ENCODE measurements around the gene ECHDC3. TPM values are rescaled to one million over a fixed set of nuclear protein-coding genes. Genes with fewer than 3 reads are reported as not detected.

Gene ECHDC3
- total and polyA plus RNA-seq, 2 donors (not counting 3 experiments of a cell fraction or from before 2014, with no cell fraction given), result 6.0 to 7.3 TPM

DNA sequence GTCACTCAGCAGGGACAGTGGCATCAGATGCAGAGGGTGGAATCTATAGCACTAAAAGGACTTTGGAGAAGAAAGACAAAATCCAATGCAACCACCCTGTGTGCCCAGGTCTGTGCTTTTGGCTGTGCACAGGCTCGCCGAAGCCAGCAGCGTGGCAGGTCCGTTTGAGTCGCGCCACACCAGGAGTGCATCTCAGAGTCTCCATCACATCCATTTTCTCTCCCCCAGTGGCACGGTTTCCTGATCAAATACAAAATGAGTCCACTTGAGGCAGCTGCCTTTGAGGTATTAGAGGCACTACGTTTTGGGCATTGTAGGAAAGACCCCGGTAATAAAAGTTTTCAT, 57.5 kb downstream of the ECHDC3 start:
- Histone ChIP-seq H3K9me1 (replicated peaks; ENCODE audit: control insufficient read depth, extremely low read depth, insufficient read depth, low read length) (no peaks in the 10 kb centered on the region), H3K27ac (ENCODE audit: insufficient read depth, low read depth, low read length) (no peak overlapping the region), H3K9ac (replicated peaks; ENCODE audit: extremely low read depth, insufficient read depth, low read length) (no peak overlapping the region), H3K79me2 (ENCODE audit: control insufficient read depth, insufficient read depth, low read length) (no peaks in the 10 kb centered on the region), H3K4me1 (ENCODE audit: control insufficient read depth, extremely low read depth, insufficient read depth, low read length) (peaks cover 17% of the 10 kb centered on the region), H3K27me3 (ENCODE audit: control insufficient read depth in 2 of 2, insufficient read depth in 2 of 2, low read length in 2 of 2) (no peaks in the 10 kb centered on the region), H3K4me2 (ENCODE audit: insufficient read depth, low read length) (no peak overlapping the region), H4K20me1 (replicated peaks; ENCODE audit: control insufficient read depth, extremely low read depth, insufficient read depth, low read length) (no peaks in the 10 kb centered on the region), H2AFZ (ENCODE audit: low read depth, low read length) (no peak overlapping the region), H3K4me3 (replicated peaks in 1 of 3; ENCODE audit: insufficient read depth in 1 of 3, low read depth in 1 of 3, low read length in 3 of 3) (no peak overlapping the region), H3K9me3 (replicated peaks; ENCODE audit: control insufficient read depth, insufficient read depth, low read length) (no peaks in the 10 kb centered on the region), H3K36me3 (ENCODE audit: control insufficient read depth in 2 of 2, extremely low read depth in 1 of 2, insufficient read depth in 2 of 2, low read length in 2 of 2) (no peaks in the 10 kb centered on the region)
- ChIA-PET CTCF (interaction anchor here (0.6 to 6.2 kb wide), 7 partner anchors 10 to 23 kb away, joined by 3 to 47 read pairs (median 10); partner anchors contain the start of gene PROSER2), POLR2A (interaction anchor here (3.6 kb wide), 1 partner anchor 14 kb away, joined by 12 read pairs; no protein-coding TSS in a partner anchor)
- DNase-seq (ENCODE audit: low read depth, low spot score), result no peak
- intact Hi-C loops (cut with micrococcal nuclease) (loop anchor here (1.0 to 10.0 kb wide), 3 partner anchors 15 to 395 kb away; partner anchors contain the start of genes CDC123 and NUDT5), dilution Hi-C loops (cut with MboI; ENCODE audit: extremely low pct_ligation_motif_present, low sequenced_read_pairs) (no loop called here)
- BruUV-seq (replicated peaks), result no TSS peak
- no peak for TF ChIP-seq GATA2 (IDR thresholded peaks at IDR 0.05; ENCODE audit: insufficient read depth, insufficient read length, low read depth, low read length)
- no peak for TF ChIP-seq MYC (IDR thresholded peaks at IDR 0.05; ENCODE audit: low read depth, low read length)
- TF ChIP-seq MAX (IDR thresholded peaks at IDR 0.05; ENCODE audit: insufficient read depth, insufficient read length), result no peak
- TF ChIP-seq, protein P1, sequence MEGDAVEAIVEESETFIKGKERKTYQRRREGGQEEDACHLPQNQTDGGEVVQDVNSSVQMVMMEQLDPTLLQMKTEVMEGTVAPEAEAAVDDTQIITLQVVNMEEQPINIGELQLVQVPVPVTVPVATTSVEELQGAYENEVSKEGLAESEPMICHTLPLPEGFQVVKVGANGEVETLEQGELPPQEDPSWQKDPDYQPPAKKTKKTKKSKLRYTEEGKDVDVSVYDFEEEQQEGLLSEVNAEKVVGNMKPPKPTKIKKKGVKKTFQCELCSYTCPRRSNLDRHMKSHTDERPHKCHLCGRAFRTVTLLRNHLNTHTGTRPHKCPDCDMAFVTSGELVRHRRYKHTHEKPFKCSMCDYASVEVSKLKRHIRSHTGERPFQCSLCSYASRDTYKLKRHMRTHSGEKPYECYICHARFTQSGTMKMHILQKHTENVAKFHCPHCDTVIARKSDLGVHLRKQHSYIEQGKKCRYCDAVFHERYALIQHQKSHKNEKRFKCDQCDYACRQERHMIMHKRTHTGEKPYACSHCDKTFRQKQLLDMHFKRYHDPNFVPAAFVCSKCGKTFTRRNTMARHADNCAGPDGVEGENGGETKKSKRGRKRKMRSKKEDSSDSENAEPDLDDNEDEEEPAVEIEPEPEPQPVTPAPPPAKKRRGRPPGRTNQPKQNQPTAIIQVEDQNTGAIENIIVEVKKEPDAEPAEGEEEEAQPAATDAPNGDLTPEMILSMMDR (IDR thresholded peaks at IDR 0.05; ENCODE audit: extremely low read depth in 1 of 2, insufficient read depth in 1 of 2, low read depth in 1 of 2, low read length in 2 of 2), result no peak
- no peak for TF ChIP-seq EZH2 (IDR thresholded peaks at IDR 0.05; ENCODE audit: borderline replicate concordance, low read depth, low read length, severe bottlenecking)
- TF ChIP-seq JUN (IDR thresholded peaks at IDR 0.05; ENCODE audit: borderline replicate concordance, insufficient read depth, insufficient read length, low read depth), result no peak
- TF ChIP-seq POLR2A (IDR thresholded peaks at IDR 0.05; ENCODE audit: low read depth, low read length), result no peak
- no peak for FAIRE-seq
